ENCODE measurements around the gene FAM131C. TPM values are rescaled to one million over a fixed set of nuclear protein-coding genes. Genes with fewer than 3 reads are reported as not detected.

Gene FAM131C
- polyA plus RNA-seq, 1 donor (not counting 4 experiments of a cell fraction or from before 2014, with no cell fraction given), result 0.31 TPM

GRCh38 chr1:16015491-16015890, 58.0 kb downstream of the FAM131C start:
- H3K4me1 ChIP-seq (ENCODE audit: control insufficient read depth, extremely low read depth, insufficient read depth, low read length), result peaks cover 4% of the 10 kb centered on the region
- no peaks in the 10 kb centered on the region for H3K9me1 ChIP-seq (ENCODE audit: control insufficient read depth, extremely low read depth, insufficient read depth, low read length)
- no peaks in the 10 kb centered on the region for H3K9me3 ChIP-seq (ENCODE audit: control insufficient read depth, low read depth, low read length)
- FAIRE-seq, result no peak
- TF ChIP-seq CTCF (optimal IDR thresholded peaks at IDR 0.05 in 1 of 3, IDR thresholded peaks at IDR 0.05 in 1 of 3, conservative IDR thresholded peaks at IDR 0.05 in 1 of 3; ENCODE audit: extremely low read depth in 1 of 3, insufficient read depth in 2 of 3, low read length in 3 of 3) (no peak), EZH2 (IDR thresholded peaks at IDR 0.05; ENCODE audit: low read length) (no peak)
- no peak overlapping the region for H3K27ac ChIP-seq (ENCODE audit: control insufficient read depth, insufficient read depth, low read length)
- H4K20me1 ChIP-seq (ENCODE audit: control insufficient read depth, extremely low read depth, insufficient read depth, low read length), result peaks cover 5% of the 10 kb centered on the region
- H2AFZ ChIP-seq (ENCODE audit: control insufficient read depth, low read length), result no peak overlapping the region
- H3K36me3 ChIP-seq (ENCODE audit: control insufficient read depth in 2 of 2, extremely low read depth in 1 of 2, insufficient read depth in 2 of 2, low read length in 2 of 2), result no peaks in the 10 kb centered on the region
- H3K27me3 ChIP-seq (ENCODE audit: control insufficient read depth, extremely low read depth, insufficient read depth, low read length), result no peaks in the 10 kb centered on the region
- dilution Hi-C loops (cut with MboI; ENCODE audit: extremely low pct_ligation_motif_present, low sequenced_read_pairs), result no loop called here
- no peak overlapping the region for H3K4me2 ChIP-seq (ENCODE audit: control insufficient read depth, extremely low read depth, insufficient read depth, low read depth, low read length)
- H3K79me2 ChIP-seq (ENCODE audit: control insufficient read depth, insufficient read depth, low read length), result no peaks in the 10 kb centered on the region
- DNase-seq (ENCODE audit: low read depth, low spot score), result no peak
- no peak overlapping the region for H3K9ac ChIP-seq (ENCODE audit: control insufficient read depth, extremely low read depth, insufficient read depth, low read length)
- no peak overlapping the region for H3K4me3 ChIP-seq (ENCODE audit: control insufficient read depth in 2 of 3, extremely low read depth in 1 of 3, insufficient read depth in 2 of 3, low read depth in 1 of 3, low read length in 3 of 3)

DNA sequence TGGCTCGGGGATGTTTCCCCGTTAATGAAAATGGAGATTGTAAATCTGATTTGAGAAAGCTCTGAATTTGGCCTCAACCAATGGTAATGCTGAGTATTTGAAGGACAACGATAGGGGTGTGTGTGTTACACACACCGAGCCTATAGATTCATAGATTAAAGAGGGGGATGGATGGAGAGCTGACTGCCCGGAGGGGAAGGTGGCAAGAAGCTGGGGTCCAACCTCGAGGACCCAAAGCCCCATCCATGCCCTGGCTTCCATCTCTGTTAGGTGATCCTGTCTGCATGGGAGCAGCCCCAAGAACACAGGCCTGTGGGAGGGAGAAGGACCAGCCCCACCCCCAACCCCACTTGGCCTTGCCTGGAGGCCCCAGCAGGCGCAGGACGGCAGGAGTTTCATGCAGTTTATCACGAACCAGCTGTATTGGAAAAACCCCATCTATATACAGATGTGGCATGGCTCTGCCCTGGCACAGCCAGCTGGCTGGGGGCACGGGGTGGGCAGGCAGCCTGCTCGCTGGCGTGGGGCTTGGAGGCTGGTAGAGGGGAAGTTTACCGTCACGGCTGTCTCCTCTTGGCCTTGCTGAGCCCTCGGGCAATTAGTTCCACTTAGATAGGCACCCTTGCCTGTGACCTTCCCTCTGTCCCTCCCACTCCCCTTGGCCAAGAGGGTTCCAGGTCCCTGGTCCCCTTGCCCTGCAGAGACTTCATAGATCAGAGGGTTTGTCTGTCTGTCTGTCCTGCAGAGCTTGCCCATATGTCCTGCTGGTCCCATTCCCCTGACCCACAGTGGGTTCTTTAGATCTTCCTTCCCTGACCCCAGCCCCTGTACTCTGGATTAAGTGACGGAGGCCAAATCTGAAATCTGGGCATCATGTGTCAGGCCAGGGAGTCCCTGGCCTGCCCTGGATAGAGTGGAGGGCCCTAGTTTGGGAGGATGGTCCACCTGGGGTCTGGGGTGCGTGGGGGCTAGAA, 58.7 kb downstream of the FAM131C start:
- Histone ChIP-seq H3K4me3 (ENCODE audit: control insufficient read depth in 2 of 3, extremely low read depth in 1 of 3, insufficient read depth in 2 of 3, low read depth in 1 of 3, low read length in 3 of 3) (no peak overlapping the region), H4K20me1 (ENCODE audit: control insufficient read depth, extremely low read depth, insufficient read depth, low read length) (peaks cover 5% of the 10 kb centered on the region), H3K4me2 (ENCODE audit: control insufficient read depth, extremely low read depth, insufficient read depth, low read depth, low read length) (no peak overlapping the region), H3K27ac (ENCODE audit: control insufficient read depth, insufficient read depth, low read length) (no peak overlapping the region), H2AFZ (ENCODE audit: control insufficient read depth, low read length) (no peak overlapping the region), H3K36me3 (ENCODE audit: control insufficient read depth in 2 of 2, extremely low read depth in 1 of 2, insufficient read depth in 2 of 2, low read length in 2 of 2) (no peaks in the 10 kb centered on the region), H3K9me1 (ENCODE audit: control insufficient read depth, extremely low read depth, insufficient read depth, low read length) (no peaks in the 10 kb centered on the region), H3K4me1 (ENCODE audit: control insufficient read depth, extremely low read depth, insufficient read depth, low read length) (peaks cover 4% of the 10 kb centered on the region), H3K79me2 (ENCODE audit: control insufficient read depth, insufficient read depth, low read length) (no peaks in the 10 kb centered on the region), H3K9me3 (ENCODE audit: control insufficient read depth, low read depth, low read length) (no peaks in the 10 kb centered on the region), H3K27me3 (ENCODE audit: control insufficient read depth, extremely low read depth, insufficient read depth, low read length) (no peaks in the 10 kb centered on the region), H3K9ac (ENCODE audit: control insufficient read depth, extremely low read depth, insufficient read depth, low read length) (no peak overlapping the region)
- no peak for TF ChIP-seq EZH2 (IDR thresholded peaks at IDR 0.05; ENCODE audit: low read length)
- TF ChIP-seq CTCF (optimal IDR thresholded peaks at IDR 0.05 in 1 of 3, IDR thresholded peaks at IDR 0.05 in 1 of 3, conservative IDR thresholded peaks at IDR 0.05 in 1 of 3; ENCODE audit: extremely low read depth in 1 of 3, insufficient read depth in 2 of 3, low read length in 3 of 3), result no peak
- FAIRE-seq, result no peak
- dilution Hi-C loops (cut with MboI; ENCODE audit: extremely low pct_ligation_motif_present, low sequenced_read_pairs), result no loop called here
- DNase-seq (ENCODE audit: low read depth, low spot score), result no peak
